ENCODE data around the gene KLHL29. TPM values are rescaled to one million over a fixed set of nuclear protein-coding genes. Genes with fewer than 3 reads are reported as not detected.

The KLHL29 gene
- total RNA-seq, 1 experiment from 2014 or later, result 2.4 TPM

DNA sequence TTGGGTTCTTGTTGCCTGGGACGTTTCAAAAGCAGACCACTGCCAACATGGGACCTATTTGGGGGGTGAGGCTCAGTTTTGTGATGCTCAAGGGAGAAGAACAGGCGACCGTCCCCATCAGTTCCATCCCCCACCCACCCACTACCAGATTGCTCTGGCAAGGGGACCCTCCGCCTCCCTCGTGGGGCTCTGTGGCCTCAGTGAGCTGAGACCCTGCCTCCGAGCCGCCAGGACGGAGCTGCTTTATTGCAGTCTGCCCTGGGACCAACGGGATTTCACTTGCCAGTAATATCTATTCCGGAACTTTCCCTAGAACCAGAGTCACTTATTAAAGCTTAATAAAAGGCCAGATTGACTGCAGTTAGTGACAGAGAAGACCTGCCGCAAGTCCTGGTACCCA, 146.3 kb downstream of the KLHL29 start:
- TF ChIP-seq, protein P1, sequence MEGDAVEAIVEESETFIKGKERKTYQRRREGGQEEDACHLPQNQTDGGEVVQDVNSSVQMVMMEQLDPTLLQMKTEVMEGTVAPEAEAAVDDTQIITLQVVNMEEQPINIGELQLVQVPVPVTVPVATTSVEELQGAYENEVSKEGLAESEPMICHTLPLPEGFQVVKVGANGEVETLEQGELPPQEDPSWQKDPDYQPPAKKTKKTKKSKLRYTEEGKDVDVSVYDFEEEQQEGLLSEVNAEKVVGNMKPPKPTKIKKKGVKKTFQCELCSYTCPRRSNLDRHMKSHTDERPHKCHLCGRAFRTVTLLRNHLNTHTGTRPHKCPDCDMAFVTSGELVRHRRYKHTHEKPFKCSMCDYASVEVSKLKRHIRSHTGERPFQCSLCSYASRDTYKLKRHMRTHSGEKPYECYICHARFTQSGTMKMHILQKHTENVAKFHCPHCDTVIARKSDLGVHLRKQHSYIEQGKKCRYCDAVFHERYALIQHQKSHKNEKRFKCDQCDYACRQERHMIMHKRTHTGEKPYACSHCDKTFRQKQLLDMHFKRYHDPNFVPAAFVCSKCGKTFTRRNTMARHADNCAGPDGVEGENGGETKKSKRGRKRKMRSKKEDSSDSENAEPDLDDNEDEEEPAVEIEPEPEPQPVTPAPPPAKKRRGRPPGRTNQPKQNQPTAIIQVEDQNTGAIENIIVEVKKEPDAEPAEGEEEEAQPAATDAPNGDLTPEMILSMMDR (conservative IDR thresholded peaks at IDR 0.05), result no peak

More for the DNA sequence above, 146.3 kb downstream of the KLHL29 start:
- no peak overlapping the region for H3K27ac ChIP-seq (ENCODE audit: insufficient read length, low read depth, low read length)
- Mint-ChIP-seq H3K36me3 (ENCODE audit: insufficient read depth in 1 of 3, low read depth in 3 of 3) (no peaks in the 10 kb centered on the region), H3K27me3 (ENCODE audit: low read depth) (peaks cover 2% of the 10 kb centered on the region; the same call in 1 of the 2 replicates), H3K4me1 (peaks cover 34 to 37% of the 10 kb centered on the region in 2 experiments), H3K27ac (no peak overlapping the region), H3K9me3 (no peaks in the 10 kb centered on the region), H3K4me3 (no peak overlapping the region)
- H2BK20ac ChIP-seq (ENCODE audit: low read depth, low read length, poor library complexity, severe bottlenecking), result no peak overlapping the region
- no peak overlapping the region for H3K18ac ChIP-seq (ENCODE audit: insufficient read length, low read depth, low read length)
- H3K27me3 ChIP-seq (ENCODE audit: insufficient read depth, low read length), result no peaks in the 10 kb centered on the region
- no peaks in the 10 kb centered on the region for H3K79me2 ChIP-seq (ENCODE audit: insufficient read depth, low read length)
- no peak overlapping the region for H3K4me2 ChIP-seq (ENCODE audit: insufficient read depth, insufficient read length, low read length)
- H3K4me1 ChIP-seq (ENCODE audit: insufficient read depth, low read length), result peaks cover 8% of the 10 kb centered on the region
- no peak overlapping the region for H3K4ac ChIP-seq (ENCODE audit: low read depth, low read length)
- no peak overlapping the region for H2AK5ac ChIP-seq (ENCODE audit: insufficient read length, low read length)
- no peak overlapping the region for H2BK12ac ChIP-seq (ENCODE audit: insufficient read length, low read depth, low read length)
- H3K9me3 ChIP-seq (ENCODE audit: control insufficient read depth, low read depth, low read length), result no peaks in the 10 kb centered on the region
- no peak overlapping the region for H2BK120ac ChIP-seq (ENCODE audit: low read depth, low read length, poor library complexity, severe bottlenecking)
- H3K79me1 ChIP-seq (ENCODE audit: insufficient read depth, low read depth, low read length, poor library complexity, severe bottlenecking), result no peaks in the 10 kb centered on the region
- no peak overlapping the region for H2BK5ac ChIP-seq (ENCODE audit: insufficient read length, low read length)
- H4K8ac ChIP-seq (replicated peaks; ENCODE audit: insufficient read length, low read depth, low read length), result no peak overlapping the region
- no peak overlapping the region for H3K56ac ChIP-seq (ENCODE audit: insufficient read length, low read depth, low read length)
- H2BK15ac ChIP-seq (ENCODE audit: low read depth, low read length), result no peak overlapping the region
- H4K91ac ChIP-seq (ENCODE audit: insufficient read length, low read depth, low read length), result no peak overlapping the region
- no peak overlapping the region for H3K14ac ChIP-seq (ENCODE audit: insufficient read depth, low read length)
- H2AFZ ChIP-seq (ENCODE audit: low read length), result no peak overlapping the region
- H4K5ac ChIP-seq (ENCODE audit: insufficient read length, low read depth, low read length), result no peak overlapping the region
- no peaks in the 10 kb centered on the region for H4K20me1 ChIP-seq (ENCODE audit: control insufficient read depth, insufficient read depth, insufficient read length)
- no peak for DNase-seq
- WGBS (ENCODE audit: extremely low coverage, insufficient read length, low lambda C conversion rate), result no CpG with 5 or more reads among the region's 11 CpGs
- no peak overlapping the region for H3K9ac ChIP-seq (ENCODE audit: extremely low read depth, insufficient read length, low read length)
- no peak overlapping the region for H3T11ph ChIP-seq (ENCODE audit: low read length)
- no peak overlapping the region for H3K23ac ChIP-seq (ENCODE audit: insufficient read length, low read depth, low read length)
- H3K23me2 ChIP-seq (ENCODE audit: insufficient read length, low read depth, low read length, poor library complexity, severe bottlenecking), result no peaks in the 10 kb centered on the region
